Stimulated activated CD4-positive, alpha-beta T cell treated with anti-CD3 and anti-CD28 coated beads, Interleukin-4, amount 100 ng/mL, for 48 hours (primary cell): ENCODE results near the gene TSPAN31.
A peak's percentile ranks its signal among the peaks of the same experiment; 100 is the strongest.

Source experiments
- DNase-seq, 2 donors: peaks; one replicate each; pipeline ENCODE4 v3.0.0-alpha.2; 2020; ENCODE audit warnings: low read depth in 2 of 2

TSPAN31 gene

DNA sequence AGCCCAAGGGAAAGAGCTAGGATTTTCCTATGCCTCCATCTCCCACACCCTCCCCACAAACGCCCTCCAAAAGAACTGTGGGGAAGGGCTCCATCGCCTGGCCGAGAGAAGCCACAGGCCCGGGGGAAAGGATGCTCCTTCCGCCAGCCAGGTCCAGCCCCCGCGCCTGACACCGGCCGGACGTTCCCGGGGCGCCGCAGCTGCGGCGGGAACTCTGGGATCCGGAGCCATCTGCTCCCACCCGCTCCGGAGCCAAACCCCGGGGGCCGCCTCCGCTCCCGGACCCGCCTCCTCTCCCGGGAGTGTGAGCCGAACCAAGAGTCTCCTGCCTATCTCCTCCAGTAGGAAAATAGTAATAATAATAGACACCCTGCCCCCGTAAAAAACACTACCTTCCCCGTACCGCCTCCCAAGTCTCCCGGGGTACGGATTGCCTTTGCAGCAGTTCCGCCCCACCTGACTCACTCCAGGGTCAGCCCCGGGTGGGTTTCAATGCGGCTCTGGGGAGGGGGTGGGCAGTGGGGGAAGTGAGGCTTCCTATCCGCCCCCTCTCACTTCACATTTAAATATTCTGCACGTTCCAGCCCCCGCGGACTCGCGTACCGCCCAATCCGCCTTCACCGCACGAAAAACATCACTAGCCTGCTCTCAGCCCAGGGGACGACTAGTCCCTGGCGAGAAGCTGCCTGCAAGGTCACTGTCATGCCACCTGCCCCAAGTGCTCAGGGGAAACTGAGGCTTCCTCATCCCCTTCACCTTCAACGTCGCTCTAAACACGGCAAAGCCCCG lies 8.7 kb upstream of the TSPAN31 start:
- no peak for DNase-seq

DNA sequence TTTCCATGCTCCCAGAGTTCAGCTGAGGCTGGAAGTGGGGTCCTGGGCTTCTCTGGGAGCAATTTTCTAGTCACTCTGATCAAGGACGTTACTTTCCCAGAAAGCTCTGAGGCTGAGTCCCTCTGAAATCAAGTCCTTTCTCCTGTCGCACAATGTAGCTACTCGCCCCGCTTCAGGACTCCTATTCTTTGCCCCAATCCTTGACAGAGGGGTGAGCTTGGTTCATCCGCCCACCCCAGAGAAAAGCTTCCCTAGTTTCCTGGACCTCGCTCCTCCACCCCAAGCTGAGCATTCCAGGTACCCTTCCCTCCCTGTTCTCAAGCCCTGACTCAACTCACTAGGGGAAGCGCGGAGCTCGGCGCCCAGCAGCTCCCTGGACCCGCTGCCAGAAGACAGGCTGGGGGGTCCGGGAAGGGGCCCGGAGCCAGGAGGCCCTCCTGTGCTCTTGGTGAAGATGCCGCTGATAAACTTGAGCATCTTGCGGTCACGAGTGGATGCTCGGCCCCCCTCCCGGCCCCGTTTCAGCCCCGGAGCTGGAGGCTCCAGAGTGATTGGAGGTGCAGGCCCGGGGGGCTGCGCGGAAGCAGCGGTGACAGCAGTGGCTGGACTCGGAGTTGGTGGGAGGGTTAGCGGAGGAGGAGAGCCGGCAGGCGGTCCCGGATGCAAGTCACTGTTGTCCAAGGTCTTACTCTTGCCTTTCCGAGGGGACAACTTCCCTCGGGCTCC lies 7.9 kb upstream of the TSPAN31 start:
- no peak for DNase-seq

DNA sequence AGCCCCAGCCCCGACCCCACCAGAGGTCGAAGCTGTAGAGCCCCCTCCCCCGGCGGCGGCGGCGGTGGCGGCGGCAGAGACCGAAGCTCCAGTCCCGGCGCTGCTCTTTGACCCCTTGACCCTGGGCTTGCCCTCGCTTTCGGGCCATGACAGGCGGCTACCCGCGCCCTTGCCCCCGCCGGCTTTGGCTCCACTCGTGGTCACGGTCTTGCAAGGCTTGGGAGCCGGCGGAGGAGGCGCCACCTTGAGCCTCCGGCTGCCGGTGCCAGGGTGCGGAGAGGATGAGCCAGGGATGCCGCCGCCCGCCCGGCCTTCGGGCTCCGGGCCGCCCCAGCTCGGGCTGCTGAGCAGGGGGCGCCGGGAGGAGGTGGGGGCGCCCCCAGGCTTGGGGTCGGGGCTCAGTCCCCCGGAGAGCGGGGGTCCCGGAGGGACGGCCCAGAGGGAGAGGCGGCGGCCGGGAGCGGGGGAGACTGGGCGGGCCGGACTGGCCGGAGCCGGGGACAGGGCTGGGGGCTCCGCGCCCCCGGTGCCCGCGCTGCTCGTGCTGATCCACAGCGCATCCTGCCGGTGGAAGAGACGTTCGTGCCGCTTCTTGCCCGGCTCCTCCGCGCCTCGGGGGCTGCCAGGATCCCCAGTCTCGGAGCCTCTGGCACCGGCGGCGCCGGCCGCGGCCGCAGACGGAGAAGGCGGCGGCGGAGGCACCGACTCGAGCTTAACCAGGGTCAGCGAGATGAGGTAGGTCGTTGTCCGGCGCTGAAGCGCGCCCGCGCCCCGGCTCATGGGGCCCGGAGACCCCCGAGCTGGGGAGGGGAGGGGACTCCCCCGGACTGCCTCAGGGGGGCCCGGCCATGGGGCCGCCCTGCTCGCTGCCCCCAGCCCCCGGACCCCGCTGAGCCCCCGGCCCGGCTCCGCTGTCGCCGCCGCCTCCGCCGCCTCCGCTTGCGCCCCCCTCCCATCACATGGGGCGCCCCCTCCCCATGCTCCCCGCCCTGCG lies 7.1 kb upstream of the TSPAN31 start:
- DNase-seq: no peak

GRCh38 chr12:57738661-57739237 lies 6.1 kb upstream of the TSPAN31 start, which contains the start of gene AGAP2:
Gene AGAP2 (minus strand): TSS chr12:57738742. CDS start chr12:57738246, 496 bp downstream.
- DNase-seq: no peak

DNA sequence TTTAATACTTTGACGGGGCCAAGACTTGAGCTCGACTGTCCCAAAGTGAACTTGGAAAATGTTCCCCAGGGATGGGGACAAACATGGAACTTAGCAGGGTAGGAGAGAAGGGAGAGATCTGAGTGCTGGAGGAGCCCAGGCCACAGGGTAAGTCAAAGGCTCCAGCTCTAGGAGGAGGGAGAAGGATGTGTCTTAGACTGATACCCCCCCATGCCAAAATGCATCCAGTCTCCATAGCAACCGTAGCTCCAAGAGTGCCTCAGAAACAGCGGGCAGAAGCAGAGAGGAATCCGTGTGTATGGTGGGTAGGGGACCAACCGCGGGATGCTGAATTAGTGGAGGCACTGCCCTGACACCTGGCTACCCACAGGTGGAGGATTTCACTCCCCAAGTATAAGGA lies 5.5 kb upstream of the TSPAN31 start:
- no peak for DNase-seq

DNA sequence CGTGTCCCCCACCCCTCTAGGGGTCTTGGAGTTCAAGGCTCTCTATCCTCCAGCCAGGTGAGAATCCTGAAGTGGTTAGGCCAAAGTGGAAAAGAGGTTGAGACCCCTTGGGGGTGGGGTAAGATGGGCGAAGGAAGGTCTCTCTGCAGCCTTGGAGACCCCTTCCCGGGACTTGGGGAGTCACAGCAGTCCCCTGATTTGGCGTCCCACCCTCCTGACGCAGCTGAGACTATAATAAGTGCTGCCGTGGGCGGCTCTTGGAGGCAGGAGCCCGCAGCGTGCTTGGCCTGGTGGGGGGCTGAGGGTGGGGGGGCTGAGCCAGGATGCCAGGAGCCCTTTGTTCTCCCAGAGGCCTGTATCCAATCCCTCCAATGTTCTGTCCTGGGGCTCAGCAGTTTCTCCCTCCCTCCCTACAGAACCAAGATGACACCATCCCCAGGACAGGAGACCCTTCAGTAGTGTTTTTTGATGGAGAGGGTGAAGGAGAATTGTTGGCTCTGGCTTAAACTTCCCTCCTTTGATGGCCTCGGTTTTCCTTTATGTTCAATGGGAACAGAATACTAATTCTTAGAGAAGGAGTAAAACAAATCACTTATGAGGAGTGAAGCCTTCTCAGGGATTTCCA lies 4.8 kb upstream of the TSPAN31 start:
- DNase-seq: no peak

DNA sequence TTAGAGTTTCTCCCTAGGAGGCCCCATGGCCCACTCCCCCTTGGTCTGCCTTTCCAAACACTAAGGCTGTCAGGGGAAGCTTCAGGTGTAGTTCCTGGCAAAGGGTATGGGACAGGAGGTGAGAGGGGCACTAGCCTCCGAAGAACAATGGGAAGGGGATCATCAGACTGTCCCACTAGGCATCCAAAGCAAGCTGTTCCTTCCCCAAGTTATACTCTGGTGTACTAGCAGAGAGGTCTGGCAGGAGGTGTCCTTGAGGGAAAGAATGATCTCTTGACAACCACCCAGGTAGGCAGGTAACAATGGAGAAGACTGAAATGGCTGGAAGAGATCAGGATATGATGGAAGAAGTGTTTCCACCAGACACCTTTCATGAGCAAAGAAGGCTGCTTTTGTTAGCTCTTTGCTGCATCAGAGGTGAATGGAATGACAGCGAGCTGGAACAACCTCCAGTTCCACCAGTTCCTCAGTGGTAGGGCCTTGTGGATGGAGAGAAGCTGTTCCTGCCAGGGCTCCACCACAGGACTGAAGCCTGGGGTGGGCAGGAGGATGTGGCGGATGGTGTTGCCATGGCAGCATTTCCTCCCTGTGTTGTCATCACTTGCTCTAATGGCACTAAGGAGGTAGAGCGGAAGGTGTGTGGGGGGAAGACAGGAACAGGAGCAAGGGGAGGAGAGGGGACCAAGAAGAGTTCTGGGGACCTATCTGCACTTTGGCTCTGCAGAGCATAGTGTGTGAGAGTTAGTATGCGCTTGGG lies 4.0 kb upstream of the TSPAN31 start:
- DNase-seq: peak; percentile 44 to 65

DNA sequence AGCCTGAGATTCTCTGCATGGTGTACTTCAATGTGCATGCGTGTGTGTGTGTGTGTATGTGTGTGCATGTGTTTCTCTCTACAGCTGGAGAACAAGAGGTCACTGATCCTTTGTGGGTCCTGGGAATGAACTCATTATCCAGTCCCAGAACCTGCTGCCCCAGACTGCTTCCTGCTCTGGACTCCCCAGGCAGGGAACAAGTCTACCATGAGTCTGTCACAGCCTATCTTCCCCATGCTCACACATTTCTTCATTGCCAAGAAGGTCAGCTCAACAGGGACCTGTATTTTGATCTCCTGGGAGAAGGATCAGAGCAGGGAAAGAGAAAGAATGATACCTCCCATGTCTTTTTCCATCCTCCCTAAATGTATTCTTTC lies 3.4 kb upstream of the TSPAN31 start:
- DNase-seq: no peak

- peak; percentile 59 to 79 for DNase-seq
Measured at GRCh38 chr12:57741844-57742738, 2.7 kb upstream of the TSPAN31 start.

DNA sequence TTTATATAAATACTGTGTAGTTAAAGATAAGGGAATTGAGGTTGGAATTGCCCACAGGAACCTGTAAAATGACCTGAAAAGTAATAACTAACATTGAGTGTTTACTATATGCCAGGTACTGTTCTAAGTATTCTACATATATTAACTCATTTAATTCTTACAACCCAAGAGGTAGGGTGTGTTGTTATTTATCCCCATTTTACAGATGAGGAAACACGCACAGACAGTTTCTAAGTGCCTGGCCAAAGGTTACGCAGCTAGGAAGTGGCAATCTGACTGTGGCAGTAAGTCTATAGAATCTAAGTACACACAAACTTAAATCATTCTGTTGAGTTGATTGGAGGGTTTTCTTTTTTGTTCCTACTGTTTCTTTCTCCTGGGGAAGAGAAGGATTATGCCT lies 1.1 kb upstream of the TSPAN31 start:
- no peak for DNase-seq

DNA sequence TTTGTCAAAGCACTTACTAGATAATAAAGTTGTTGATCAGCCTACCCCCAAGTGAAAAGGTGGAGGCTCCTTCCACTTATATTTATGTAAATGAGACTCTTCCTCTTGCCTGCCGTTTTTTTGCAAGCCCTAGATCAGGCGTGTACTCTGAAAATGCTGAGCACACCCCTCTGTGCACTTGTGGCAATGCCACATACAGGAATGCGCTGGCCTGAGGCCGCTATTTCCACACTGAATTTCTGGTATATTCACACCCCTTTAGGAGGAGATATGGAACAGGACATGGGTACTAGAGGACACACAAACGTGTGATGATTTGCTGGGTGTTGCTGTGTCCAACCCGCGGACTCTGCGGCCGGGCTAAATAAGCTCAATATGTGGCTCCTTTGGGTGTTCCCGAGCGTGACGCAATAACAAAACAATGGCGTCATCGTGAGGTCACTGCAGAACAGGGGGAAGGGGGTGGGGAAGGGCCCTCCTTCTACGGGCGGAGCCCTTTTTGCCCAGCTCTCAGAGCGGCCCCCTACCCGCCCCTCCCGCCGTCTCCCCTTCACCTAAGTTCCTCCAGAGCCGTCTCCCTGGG lies 554 bp upstream of the TSPAN31 start:
- DNase-seq: peak; percentile 57 to 77

GRCh38 chr12:57745485-57745881 lies 644 bp downstream of the TSPAN31 start:
- DNase-seq: no peak

GRCh38 chr12:57746025-57746424 lies 1.2 kb downstream of the TSPAN31 start:
- DNase-seq: no peak

DNA sequence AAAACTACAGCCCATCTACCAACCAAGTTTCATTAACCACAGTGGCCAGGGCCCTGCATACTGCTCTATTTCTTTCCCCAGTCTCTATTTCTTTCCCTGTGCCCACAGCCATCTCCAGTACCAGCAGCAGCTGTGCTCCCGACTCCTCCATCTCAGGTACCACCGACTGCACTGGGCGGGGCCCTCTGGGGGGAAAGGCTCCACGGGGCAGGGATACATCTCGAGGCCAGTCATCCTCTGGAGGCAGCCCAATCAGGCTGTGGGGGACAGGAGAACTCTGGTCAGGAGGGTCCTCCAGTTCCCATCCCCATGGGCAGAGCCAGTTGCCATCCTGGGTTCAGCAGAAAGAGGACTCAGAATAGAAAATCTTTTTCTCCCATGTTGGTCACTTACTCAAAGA lies 4.2 kb downstream of the TSPAN31 start:
- no peak for DNase-seq

- no peak for DNase-seq
Measured at GRCh38 chr12:57750561-57751431, 6.0 kb downstream of the TSPAN31 start.

DNA sequence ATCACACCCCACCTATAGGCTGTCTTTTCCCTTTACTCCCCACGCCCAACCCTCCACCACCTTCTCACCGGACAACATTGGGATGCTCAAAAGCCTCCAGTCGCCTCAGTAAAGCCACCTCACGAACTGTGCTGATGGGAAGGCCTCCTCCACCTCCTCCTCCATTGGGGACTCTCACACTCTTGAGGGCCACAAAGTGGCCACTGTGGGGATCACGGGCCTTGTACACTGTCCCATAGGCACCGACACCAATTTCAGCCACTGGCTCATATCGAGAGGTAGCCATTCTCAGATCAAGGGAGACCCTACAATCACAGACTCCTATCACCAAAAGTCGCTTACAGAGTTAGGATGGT lies 6.6 kb downstream of the TSPAN31 start:
- DNase-seq: no peak

DNA sequence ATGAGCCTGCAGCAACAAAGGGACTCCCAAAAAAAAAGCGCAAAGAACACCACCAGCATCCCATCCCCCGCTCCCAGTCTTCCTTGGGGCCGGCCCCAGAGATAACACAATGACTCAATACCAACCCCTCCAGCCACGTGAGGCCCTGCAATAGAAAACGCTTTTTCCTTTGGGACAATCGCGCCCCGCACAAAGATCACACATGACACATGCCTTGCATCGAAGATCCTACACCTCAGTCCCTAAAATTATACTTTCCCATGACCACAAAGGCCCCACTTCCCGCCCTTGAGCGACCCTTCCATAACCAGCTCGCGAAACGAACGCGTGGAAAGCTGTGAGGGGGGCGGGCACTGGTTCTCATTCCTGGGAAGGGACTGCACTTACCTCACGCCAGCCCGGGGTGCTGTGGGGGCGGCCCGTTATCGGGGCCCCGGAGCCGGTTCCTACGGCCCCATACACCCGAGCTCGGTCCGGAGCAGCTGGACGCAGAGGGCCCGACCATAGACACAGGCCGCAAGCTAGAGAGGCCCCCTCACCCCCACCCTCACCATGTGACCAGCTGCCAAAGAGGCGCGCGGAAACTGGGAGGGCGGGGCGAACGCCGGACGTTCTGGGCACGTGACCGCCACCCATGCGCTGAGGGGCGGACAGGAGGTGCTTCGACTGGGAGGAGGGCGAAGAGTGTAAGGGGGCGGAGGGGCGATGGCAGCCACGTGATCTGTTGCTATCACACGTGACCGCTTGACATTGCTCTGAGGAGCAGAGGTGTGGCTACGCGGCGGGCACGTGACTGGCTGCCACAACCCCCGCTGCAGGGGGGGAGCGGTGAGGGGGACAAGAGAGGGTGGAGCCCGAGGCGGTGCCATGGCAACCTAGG lies 7.2 kb downstream of the TSPAN31 start, which contains the start of gene CDK4:
TSS of gene CDK4 (minus strand) at position 523 of the 880 bp plus-strand sequence. CDS start 593 bp downstream, outside the sequence.
- DNase-seq: peak; percentile 96 to 99
